Inflammatory macrophage treated with lipopolysaccharide for 1 hour (primary cell): ENCODE measurements around the gene EVA1C.
"Not testable (repeated sequence)": the region's sequence is repeated elsewhere in the genome, so short reads cannot be mapped to it uniquely, and the experiment has no call there.

Experiments
- DNase-seq, 2 donors: peaks; one replicate each; pipeline ENCODE4 v3.0.0-alpha.2; 2020 to 2022

EVA1C gene

DNA sequence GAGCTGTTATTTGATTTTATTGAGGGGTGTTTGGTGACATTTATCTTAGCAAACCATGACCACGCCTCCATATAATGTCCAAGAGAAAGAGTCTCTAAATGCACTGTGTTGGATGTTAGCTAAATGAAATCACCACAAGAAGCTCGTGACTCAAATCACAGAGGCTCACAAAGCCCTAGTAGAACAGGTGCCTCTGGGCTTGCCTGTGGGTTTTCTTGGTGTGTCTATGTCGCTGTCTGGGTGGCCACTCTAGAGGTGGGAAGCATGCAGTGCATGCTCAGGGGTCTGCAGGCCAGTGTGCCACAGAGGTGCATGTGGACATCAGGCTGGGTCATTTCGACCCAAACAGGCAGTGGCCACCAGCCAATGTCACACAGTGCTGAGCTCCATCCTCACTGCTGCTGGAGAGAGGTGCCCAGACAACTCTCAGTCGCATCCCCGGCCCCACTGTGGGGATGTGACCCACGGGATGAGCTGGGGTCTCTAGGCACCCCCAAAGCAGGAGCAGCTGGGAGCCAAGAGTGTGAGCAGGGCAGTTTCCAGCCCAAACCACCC is 94.0 kb downstream of the EVA1C start:
- not testable (repeated sequence) for DNase-seq

- DNase-seq = no peak
These were observed 94.9 kb downstream of the EVA1C start for GRCh38 chr21:32507342-32507919.

DNA sequence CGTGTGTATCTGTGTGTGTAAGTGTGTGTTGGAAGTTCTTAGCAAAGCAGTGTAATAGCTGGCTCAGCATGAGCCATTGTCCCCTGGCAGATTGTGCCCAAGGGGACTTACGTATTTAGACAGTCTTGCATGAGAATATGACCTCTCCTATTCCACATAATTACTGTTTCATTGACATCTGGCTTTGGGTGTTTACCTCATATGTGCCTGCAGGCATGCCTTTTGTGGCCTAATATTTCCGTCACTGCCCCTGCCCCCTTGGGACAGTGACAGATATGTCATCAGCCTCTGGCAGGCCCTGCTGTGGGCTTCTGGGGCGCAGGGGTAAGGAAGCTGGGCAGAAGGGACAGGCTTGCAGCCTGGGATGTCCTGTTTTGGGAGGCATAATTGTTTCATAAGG is 95.5 kb downstream of the EVA1C start:
- not testable (repeated sequence) for DNase-seq

DNA sequence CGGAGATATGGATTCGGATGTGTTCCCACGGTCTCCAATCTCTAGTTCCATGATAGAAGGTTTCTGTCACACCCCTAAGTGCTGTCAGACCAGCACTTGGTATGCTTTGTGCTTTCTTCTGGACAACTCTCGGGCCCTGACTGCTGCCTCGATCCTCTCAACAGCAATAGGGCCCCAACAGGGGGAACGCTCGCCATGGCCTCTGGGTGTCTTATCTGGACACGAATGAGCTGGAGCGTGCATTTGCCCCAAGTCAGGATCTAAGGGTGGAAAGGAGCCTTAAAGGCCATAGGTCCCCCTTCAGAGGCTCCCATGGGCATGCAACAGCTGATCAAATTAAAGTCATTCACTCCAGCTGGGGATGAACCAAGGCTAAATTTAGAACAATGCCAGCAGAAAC is 96.1 kb downstream of the EVA1C start:
- DNase-seq = no peak

DNA sequence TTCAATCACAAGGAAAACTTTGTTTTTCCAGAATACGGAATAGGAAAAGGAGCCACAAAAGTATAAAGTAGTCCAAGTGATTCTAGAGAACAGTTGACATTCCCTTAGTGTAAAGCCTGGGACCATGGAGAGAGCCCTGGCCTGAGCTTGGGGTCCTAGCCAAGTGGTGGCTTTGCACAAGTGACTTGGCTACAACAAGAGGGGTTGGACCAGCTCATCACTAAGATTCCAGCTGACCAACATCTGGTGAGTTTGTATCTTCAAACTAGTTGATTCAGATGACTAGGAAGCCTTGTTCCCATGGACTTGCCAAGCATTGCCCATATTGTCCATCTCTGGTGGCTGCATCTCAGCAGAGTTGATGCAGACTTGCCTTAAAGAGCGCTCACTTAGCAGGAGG is 96.5 kb downstream of the EVA1C start:
- DNase-seq = not testable (repeated sequence)

DNA sequence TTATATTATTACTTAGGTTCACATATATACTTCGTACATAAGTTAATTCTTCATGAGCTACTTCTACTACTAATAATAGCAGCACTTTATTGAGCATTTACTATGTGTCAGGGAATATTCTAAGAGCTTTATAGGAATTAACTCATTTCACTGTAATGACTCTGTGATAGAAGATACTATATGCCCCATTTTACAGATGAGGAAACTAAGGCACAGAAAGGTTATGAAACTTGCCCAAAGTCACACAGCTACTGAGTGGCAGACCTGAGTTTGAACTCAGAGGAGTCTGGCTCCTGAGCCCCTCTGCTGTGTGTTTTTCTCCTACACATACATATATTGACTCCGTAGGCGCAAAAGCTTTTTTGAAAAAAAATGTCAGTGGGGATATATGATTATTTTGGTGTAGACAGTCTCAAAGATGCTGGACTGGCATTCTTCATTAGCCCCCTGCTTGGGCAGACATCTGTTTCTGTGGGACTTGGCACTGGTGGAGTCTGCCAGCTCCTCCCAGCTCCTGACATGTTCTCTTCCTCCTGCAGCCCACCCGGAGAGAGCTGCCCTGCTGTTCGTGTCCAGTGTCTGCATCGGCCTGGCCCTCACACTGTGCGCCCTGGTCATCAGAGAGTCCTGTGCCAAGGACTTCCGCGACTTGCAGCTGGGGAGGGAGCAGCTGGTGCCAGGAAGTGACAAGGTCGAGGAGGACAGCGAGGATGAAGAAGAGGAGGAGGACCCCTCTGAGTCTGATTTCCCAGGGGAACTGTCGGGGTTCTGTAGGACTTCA is 102.0 kb downstream of the EVA1C start:
- DNase-seq = no peak

DNA sequence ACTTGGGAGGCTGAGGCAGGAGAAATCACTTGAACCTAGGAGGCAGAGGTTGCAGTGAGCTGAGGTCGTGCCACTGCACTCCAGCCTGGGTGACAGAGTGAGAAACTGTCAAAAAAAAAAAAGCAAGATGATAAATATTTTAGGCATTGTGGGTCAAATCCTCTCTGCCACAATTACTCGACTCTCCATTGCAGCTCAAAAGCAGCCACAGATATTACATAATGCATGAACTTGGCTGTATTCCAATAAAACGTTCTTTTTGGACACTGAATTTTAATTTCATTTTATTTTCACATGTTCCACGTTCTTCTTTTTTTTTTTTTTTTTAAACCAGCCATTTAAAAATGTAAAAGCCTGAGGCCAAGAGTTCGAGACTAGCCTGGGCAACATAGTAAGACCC is 103.4 kb downstream of the EVA1C start:
- peak in 1 of 2 donors; percentile 18 for DNase-seq

- DNase-seq = peak; percentile 23 to 32
These were observed 104.5 kb downstream of the EVA1C start for GRCh38 chr21:32516756-32517649.

DNA sequence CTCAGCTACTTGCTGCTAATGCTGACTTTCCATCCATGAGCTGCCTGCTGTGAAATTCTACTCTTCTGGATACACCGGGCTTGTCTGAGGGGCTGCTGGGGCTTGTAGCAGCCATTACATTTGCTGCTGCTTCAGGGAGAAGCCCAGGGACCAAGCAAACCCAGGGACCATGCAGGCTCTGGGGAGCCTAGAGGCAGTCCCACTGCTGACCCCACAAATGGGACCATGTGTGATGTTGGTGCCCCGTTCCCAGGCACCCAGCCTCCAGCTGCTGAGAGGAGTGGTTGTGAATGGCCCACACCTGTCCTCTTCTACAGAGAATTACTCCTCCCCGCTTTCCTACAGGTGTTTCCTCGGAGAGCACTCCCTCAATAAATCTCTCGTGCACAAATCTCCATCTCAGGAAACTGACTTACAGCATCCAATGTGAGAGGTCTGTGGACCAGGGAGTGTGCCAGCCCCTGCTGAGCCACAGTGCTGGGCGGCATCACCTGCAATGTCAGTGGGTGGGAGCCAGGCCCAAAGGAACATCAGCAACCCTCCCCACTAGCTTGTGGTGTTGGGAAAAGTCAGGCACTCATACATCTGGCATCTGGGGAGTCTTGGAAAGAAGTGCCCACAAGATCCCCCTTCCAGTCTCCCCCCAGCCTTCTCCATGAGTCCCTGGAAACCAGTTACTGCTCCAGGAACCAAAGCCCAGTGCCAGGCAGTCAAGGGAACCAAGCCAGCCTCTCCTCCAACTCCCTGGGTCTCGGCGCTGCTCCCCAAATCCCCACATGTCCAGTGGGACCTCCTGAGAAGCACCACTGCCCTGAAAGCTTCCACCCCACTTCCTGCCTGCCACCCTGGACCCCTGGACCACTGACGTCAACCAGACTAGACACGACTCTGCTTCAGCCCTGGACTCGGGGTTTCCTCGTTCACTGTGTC is 107.7 kb downstream of the EVA1C start:
- no peak for DNase-seq

GRCh38 chr21:32520875-32521735 is 108.6 kb downstream of the EVA1C start:
- peak in 1 of 2 donors; percentile 3 for DNase-seq

- DNase-seq = no peak
These were observed 109.3 kb downstream of the EVA1C start for GRCh38 chr21:32521736-32522355.

DNA sequence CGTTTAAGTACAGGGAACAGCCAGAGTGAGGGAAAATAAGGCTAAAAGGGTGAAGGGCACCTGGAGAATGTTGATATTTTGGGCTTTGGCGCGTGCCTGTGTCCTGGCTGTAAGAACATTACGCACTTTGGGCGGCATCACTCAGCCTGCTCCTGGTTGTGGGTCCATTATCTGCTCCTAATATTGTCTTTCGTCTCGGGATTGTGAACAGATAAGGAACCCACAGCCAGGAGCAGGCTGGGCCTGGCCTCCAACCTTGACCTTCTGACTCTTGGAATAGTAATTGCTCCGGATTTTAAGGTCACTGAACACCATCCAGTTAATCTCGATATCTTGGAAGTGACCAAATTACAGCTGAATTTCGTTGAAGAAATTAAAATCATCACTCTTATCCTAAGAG is 111.0 kb downstream of the EVA1C start:
- no peak for DNase-seq

DNA sequence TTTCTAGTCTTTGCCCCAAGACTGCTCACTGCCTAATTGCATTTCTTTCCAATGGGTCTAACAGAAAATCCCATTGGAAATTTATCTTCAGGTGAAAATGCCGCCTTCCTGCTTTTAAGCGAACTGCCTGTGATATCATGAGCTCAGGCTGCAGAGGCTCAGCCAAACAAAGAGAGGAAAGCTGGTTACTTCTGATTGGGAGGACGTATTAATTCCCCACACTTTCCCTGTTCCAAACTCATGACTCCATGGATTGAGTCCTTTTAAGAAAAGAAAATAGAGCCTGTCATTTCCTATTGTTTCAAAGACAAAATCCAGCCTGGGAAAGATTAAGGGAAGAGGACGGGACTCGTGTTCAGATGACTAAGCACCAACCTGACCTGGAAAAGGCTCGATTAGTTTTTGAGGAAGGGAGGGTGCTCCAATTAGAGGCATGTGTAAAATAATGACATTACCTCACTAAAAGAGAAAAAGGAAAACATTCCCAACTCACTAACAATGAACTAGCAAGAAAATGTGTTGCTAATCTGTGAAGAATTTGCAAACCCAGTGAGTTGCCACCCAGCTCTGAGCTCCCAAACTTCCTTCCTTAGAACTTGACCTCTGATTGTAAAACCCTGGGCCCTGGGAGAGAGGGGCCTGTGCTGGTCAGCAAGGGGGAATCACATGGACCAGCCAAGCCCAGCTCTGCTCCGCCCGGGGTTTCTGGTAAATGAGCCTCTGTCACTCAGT is 111.6 kb downstream of the EVA1C start:
- no peak for DNase-seq

GRCh38 chr21:32525282-32525681 is 112.8 kb downstream of the EVA1C start:
- no peak for DNase-seq

GRCh38 chr21:32529679-32530078 is 117.2 kb downstream of the EVA1C start:
- no peak for DNase-seq

DNA sequence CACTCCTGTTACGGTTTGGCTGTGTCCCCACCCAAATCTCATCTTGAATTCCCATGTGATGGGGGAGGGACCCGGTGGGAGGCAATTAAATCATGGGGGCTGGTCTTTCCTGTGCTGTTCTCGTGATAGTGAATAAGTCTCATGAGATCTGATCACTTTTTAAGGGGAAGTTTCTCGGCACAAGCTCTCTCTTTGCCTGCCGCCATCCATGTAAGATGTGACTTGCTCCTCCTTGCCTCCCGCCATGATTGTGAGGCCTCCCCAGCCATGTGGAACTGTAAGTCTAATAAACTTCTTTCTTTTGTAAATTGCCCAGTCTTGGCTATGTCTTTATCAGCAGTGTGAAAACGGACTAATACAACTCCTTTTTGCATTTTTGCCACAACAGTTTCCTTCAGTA is 118.3 kb downstream of the EVA1C start:
- DNase-seq = not testable (repeated sequence)

DNA sequence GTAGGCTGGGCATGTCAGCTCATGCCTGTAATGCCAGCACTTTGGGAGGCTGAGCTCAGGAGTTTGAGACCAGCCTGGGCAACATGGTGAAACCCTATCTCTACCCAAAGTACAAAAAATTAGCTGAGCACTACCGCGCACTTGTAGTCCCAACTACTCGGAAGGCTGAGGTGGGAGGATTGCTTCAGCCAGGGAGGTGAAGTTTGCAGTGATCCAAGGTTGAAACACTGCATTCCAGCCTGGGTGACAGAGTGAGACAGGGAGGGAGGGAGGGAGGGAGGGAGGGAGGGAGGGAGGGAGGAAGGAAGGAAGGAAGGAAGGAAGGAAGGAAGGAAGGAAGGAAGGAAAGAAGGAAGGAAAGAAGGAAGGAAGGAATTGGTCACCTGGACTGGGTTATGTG is 119.1 kb downstream of the EVA1C start:
- DNase-seq = not testable (repeated sequence)

- no peak for DNase-seq
These were observed 120.1 kb downstream of the EVA1C start for GRCh38 chr21:32532636-32533035.

- DNase-seq = no peak
These were observed 120.5 kb downstream of the EVA1C start for GRCh38 chr21:32533053-32533452.

GRCh38 chr21:32533611-32534010 is 121.1 kb downstream of the EVA1C start:
- no peak for DNase-seq
